Activated B cell treated with CpG ODN at 0.5 μM for 24 hours (primary cell): ENCODE results near the gene KCP. TPM values are rescaled to one million over a fixed set of nuclear protein-coding genes. Genes with fewer than 3 reads are reported as not detected.

Experiments used
- ATAC-seq: fragments of 200-7000 bp; cut with Tn5 transposase; one replicate; pipeline ENCODE4 v1.10.0; 2021; ENCODE audit warnings: low read depth, mild to moderate bottlenecking, moderate library complexity
- CTCF ChIA-PET: fragments of 350-600 bp; sonication (Branson Sonifier 250); formaldehyde crosslinking; loops from one replicate; lab custom pipeline; 2021; ENCODE audit warnings: antibody characterized with exemption; lab: Charles Lee
- POLR2A ChIA-PET: fragments of 350-600 bp; sonication (Branson Sonifier 250); formaldehyde crosslinking; loops from one replicate; lab custom pipeline; 2021; ENCODE audit warnings: antibody characterized with exemption; lab: Charles Lee
- DNase-seq: peaks from one replicate; pipeline ENCODE4 v3.0.0; 2022
- H3K27ac Mint-ChIP-seq: one replicate; pipeline ENCODE4 v1.8.0; 2020; ENCODE audit warnings: mixed read lengths
- H3K27me3 Mint-ChIP-seq: one replicate; pipeline ENCODE4 v1.8.0; 2021; ENCODE audit warnings: mixed read lengths
- H3K36me3 Mint-ChIP-seq: one replicate; pipeline ENCODE4 v1.8.0; 2021; ENCODE audit warnings: low read depth, mixed read lengths
- H3K4me1 Mint-ChIP-seq: one replicate; pipeline ENCODE4 v1.8.0; 2021; ENCODE audit warnings: mixed read lengths
- H3K4me3 Mint-ChIP-seq: one replicate; pipeline ENCODE4 v1.8.0; 2020; ENCODE audit warnings: mild to moderate bottlenecking, mixed read lengths
- H3K9me3 Mint-ChIP-seq: one replicate; pipeline ENCODE4 v1.8.0; 2020; ENCODE audit warnings: mixed read lengths
- intact Hi-C: fragments of 100-400 bp; cut with micrococcal nuclease; formaldehyde crosslinking; loops from one replicate; pipeline ENCODE4 v1.15.1; 2024
- total RNA-seq: library from RNA; stranded (reverse); gene quantifications from 2 replicates; pipeline ENCODE4 v1.2.3, GENCODE V29; 2022
- TF ChIP-seq, protein P1 (sequence below): fragments of 200-600 bp; IDR thresholded peaks from one replicate; pipeline ENCODE4 v1.8.0; 2022; ENCODE audit warnings: antibody characterized with exemption, mild to moderate bottlenecking

Gene KCP
- total RNA-seq, 1 donor from 2014 or later = 4.1 TPM

DNA sequence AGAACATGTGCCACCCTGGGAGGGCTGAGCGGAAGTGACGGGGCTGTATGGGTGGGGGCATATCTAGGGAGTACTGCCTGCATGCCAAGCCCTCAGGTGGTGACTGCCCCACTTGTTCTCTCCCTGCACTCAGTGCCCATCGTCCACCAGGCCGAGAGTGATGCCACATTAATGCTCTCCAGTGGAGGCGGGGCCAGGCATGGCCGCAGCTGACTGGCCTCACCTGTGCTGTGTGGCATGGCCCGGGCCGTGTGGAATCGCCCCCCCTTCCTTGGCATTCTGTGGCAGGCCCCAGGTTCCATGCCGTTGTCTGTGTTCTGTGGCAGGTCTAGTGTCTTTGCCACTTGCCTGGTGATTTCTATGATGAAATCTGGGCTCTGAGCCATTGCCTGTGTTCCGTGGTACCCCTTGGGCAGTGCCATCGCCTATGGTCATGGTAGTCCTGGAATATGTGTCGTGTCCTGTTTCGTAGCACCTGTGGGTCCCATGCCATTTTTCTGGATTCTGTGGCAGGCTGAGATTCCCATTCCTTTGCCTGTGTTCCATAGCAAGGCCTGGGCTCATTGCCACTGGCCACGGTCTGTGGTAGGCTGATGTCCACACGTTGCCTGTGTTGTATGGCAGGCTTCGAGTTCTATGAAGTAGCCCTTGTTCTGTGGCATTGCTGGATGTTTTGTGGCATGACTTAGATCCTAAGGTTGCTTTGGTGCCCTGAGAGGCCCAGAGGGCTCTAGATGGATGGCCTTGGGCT, 71.4 kb downstream of the KCP start:
- ChIA-PET POLR2A (no interaction called here), CTCF (no interaction called here)
- Mint-ChIP-seq H3K36me3 (no peaks in the 10 kb centered on the region), H3K27ac (no peak overlapping the region), H3K9me3 (no peaks in the 10 kb centered on the region), H3K4me1 (peaks cover 4% of the 10 kb centered on the region), H3K27me3 (peaks cover 3% of the 10 kb centered on the region), H3K4me3 (no peak overlapping the region)
- ATAC-seq (no peak), DNase-seq (no peak)
- TF ChIP-seq, protein P1, sequence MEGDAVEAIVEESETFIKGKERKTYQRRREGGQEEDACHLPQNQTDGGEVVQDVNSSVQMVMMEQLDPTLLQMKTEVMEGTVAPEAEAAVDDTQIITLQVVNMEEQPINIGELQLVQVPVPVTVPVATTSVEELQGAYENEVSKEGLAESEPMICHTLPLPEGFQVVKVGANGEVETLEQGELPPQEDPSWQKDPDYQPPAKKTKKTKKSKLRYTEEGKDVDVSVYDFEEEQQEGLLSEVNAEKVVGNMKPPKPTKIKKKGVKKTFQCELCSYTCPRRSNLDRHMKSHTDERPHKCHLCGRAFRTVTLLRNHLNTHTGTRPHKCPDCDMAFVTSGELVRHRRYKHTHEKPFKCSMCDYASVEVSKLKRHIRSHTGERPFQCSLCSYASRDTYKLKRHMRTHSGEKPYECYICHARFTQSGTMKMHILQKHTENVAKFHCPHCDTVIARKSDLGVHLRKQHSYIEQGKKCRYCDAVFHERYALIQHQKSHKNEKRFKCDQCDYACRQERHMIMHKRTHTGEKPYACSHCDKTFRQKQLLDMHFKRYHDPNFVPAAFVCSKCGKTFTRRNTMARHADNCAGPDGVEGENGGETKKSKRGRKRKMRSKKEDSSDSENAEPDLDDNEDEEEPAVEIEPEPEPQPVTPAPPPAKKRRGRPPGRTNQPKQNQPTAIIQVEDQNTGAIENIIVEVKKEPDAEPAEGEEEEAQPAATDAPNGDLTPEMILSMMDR = no peak
- intact Hi-C loops = no loop called here

DNA sequence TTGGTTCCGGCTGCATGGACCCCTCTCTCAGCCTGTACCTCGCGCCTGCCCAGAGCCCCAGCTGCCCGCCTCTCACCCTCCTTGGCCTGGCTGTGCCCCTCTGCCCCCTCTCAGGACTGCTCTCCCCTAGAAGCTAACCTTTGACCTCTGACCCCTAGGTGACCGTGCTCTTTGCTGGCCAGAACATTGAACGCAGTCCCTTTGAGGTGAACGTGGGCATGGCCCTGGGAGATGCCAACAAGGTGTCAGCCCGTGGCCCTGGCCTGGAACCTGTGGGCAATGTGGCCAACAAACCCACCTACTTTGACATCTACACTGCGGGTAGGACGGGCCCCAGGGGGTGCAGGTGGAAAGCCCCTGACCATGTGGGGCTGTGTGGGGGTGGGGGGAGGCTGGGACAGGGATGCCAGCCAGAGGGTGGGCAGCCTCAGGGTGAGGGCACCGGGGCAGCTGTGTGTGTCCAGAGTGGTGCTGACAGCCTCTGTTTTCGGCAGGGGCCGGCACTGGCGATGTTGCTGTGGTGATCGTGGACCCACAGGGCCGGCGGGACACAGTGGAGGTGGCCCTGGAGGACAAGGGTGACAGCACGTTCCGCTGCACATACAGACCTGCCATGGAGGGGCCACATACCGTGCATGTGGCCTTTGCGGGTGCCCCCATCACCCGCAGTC, 72.3 kb downstream of the KCP start:
- DNase-seq = no peak
- intact Hi-C loops = no loop called here
- TF ChIP-seq, protein P1 = no peak
- peaks cover 3% of the 10 kb centered on the region for H3K27me3 Mint-ChIP-seq
- no peak overlapping the region for H3K27ac Mint-ChIP-seq
- no peaks in the 10 kb centered on the region for H3K9me3 Mint-ChIP-seq
- H3K4me3 Mint-ChIP-seq = no peak overlapping the region
- no peak for ATAC-seq
- H3K36me3 Mint-ChIP-seq = no peaks in the 10 kb centered on the region
- ChIA-PET CTCF (no interaction called here), POLR2A (no interaction called here)
- H3K4me1 Mint-ChIP-seq = peaks cover 4% of the 10 kb centered on the region

DNA sequence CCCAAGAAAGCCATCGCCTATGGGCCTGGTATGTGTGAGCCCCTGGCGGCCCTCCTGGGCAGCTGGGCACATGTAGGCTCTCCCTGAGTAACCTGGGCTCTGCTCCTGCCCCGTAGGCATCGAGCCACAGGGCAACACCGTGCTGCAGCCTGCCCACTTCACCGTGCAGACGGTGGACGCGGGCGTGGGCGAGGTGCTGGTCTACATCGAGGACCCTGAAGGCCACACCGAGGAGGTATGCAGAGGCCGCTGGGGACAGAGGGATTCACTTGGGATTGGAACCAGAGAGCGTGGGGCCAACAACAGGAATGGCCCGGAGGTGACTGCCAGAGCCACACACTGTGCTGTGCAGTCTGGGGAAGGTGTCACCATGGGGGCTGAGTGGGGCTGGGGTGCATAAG, 73.0 kb downstream of the KCP start:
- POLR2A ChIA-PET = no interaction called here
- Mint-ChIP-seq H3K4me3 (no peak overlapping the region), H3K27me3 (peaks cover 3% of the 10 kb centered on the region), H3K9me3 (no peaks in the 10 kb centered on the region), H3K36me3 (no peaks in the 10 kb centered on the region), H3K27ac (no peak overlapping the region), H3K4me1 (peaks cover 4% of the 10 kb centered on the region)
- intact Hi-C loops = no loop called here
- CTCF ChIA-PET = no interaction called here
- DNase-seq (no peak), ATAC-seq (no peak)
- TF ChIP-seq, protein P1 = no peak

DNA sequence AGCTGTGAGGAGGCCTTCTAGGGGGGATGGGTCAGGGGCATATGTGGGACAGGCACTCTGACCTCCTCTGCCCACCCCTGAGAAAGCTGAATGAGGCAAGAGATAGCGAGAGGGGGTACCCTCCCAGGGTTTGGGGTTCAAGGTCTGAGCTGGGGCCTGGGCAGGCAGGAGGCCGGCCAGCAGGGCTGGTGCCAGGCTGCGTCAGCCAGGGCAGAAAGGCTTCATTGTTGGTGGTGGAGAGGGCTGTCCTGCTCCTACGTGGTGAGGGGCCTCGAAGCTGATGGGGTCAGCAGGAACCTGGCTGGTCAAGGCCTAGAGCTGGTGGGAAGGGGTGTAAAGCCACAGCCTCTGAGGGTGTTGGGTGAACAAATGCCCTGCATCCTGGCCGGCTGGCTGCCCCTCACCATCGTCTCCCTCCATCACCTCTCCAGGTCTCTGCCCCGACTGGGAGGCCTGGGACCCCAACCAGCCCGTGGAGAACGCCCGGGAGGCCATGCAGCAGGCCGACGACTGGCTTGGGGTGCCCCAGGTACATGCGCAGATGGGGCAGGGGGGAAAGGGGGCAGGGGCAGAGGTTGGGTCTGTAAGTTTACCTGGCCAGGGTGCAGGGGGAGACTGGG, 73.7 kb downstream of the KCP start:
- H3K27ac Mint-ChIP-seq = no peak overlapping the region
- no peak overlapping the region for H3K4me3 Mint-ChIP-seq
- POLR2A ChIA-PET = no interaction called here
- H3K27me3 Mint-ChIP-seq = peaks cover 2% of the 10 kb centered on the region
- intact Hi-C loops = no loop called here
- CTCF ChIA-PET = no interaction called here
- no peaks in the 10 kb centered on the region for H3K36me3 Mint-ChIP-seq
- DNase-seq (no peak), ATAC-seq (no peak)
- no peaks in the 10 kb centered on the region for H3K9me3 Mint-ChIP-seq
- peaks cover 2% of the 10 kb centered on the region for H3K4me1 Mint-ChIP-seq
- TF ChIP-seq, protein P1 = no peak
